H1 (cell line): ENCODE measurements around the gene BBLN. TPM values are rescaled to one million over a fixed set of nuclear protein-coding genes. Genes with fewer than 3 reads are reported as not detected.
A peak's percentile ranks its signal among the peaks of the same experiment; 100 is the strongest.

ENCODE experiments used
- CTCF ChIA-PET: fragments of 300-600 bp; sonication (Branson Sonifier 250); formaldehyde crosslinking; loops from one replicate; lab custom pipeline; 2021; ENCODE audit not compliant: partially characterized antibody; lab: Charles Lee
- POLR2A ChIA-PET: fragments of 300-600 bp; sonication (Branson Sonifier 250); formaldehyde crosslinking; loops from one replicate; lab custom pipeline; 2021; ENCODE audit warnings: inconsistent platforms; ENCODE audit not compliant: partially characterized antibody; lab: Charles Lee
- DNase-seq, 2 experiments: peaks; one replicate each; pipeline versions ENCODE4 v3.0.0 to v3.0.0-alpha.2; 2010 to 2022; ENCODE audit warnings: low spot score in 2 of 2, low read depth in 1 of 2, mixed read lengths in 1 of 2
- FAIRE-seq: peaks from 2 replicates; lab custom pipeline; 2011; peaks lifted over from hg19 to GRCh38; lab: Jason Lieb, UNC
- H2AFZ ChIP-seq: 2 replicates; pipeline ENCODE4 v1.8.1; 2012; ENCODE audit warnings: low read length, inconsistent platforms
- H2AK5ac ChIP-seq: 2 replicates; pipeline ENCODE4 v1.6.1; 2013; ENCODE audit warnings: low read depth, low read length
- H2BK120ac ChIP-seq: replicated peaks from 2 replicates; pipeline ENCODE3; 2013; ENCODE audit warnings: low read depth, low read length, inconsistent platforms
- H2BK12ac ChIP-seq: 2 replicates; pipeline ENCODE4 v1.6.1; 2013; ENCODE audit warnings: low read depth, low read length
- H2BK15ac ChIP-seq: 2 replicates; pipeline ENCODE4 v1.6.1; 2013; ENCODE audit warnings: low read length
- H2BK20ac ChIP-seq: 2 replicates; pipeline ENCODE4 v1.6.1; 2013; ENCODE audit warnings: low read length
- H2BK5ac ChIP-seq: 2 replicates; pipeline ENCODE4 v1.6.1; 2013; ENCODE audit warnings: low read depth, low read length
- H3K14ac ChIP-seq: 2 replicates; pipeline ENCODE4 v1.6.1; 2013; ENCODE audit warnings: inconsistent platforms; ENCODE audit not compliant: insufficient read length
- H3K18ac ChIP-seq: 2 replicates; pipeline ENCODE4 v1.6.1; 2013; ENCODE audit warnings: low read length; ENCODE audit errors: extremely low read depth
- H3K23ac ChIP-seq: 2 replicates; pipeline ENCODE4 v1.6.1; 2013; ENCODE audit warnings: inconsistent platforms; ENCODE audit not compliant: insufficient read length
- H3K23me2 ChIP-seq: 2 replicates; pipeline ENCODE4 v1.6.1; 2013; ENCODE audit warnings: low read depth, low read length
- H3K27ac ChIP-seq: 2 replicates; pipeline ENCODE4 v1.6.1; 2011; ENCODE audit warnings: low read depth, low read length, inconsistent platforms
- H3K27me3 ChIP-seq, 4 experiments: replicated peaks in 1 of 4; 1 replicate in 1 of 4; 2 replicates in 3 of 4; pipeline versions ENCODE4 v1.6.1 to v1.8.1; 2011 to 2013; ENCODE audit warnings: low read length in 3 of 4, mild to moderate bottlenecking in 3 of 4, inconsistent platforms in 2 of 4, mixed read lengths in 2 of 4, moderate library complexity in 1 of 4; ENCODE audit not compliant: control insufficient read depth in 3 of 4, insufficient read depth in 3 of 4; ENCODE audit errors: extremely low read depth in 1 of 4
- H3K36me3 ChIP-seq, 4 experiments: 2 replicates each; pipeline versions ENCODE4 v1.6.1 to v1.8.1; 2011 to 2013; ENCODE audit warnings: mild to moderate bottlenecking in 4 of 4, low read length in 3 of 4, moderate library complexity in 2 of 4, control low read depth in 1 of 4, inconsistent platforms in 1 of 4; ENCODE audit not compliant: insufficient read depth in 4 of 4, control insufficient read depth in 2 of 4
- H3K4ac ChIP-seq: replicated peaks from 2 replicates; pipeline ENCODE3; 2013; ENCODE audit warnings: low read length, low read depth, mixed read lengths, inconsistent platforms; ENCODE audit not compliant: insufficient read length
- H3K4me1 ChIP-seq, 4 experiments: replicated peaks in 1 of 4; 1 replicate in 1 of 4; 2 replicates in 3 of 4; pipeline versions ENCODE4 v1.6.1 to v1.8.1; 2011 to 2013; ENCODE audit warnings: low read length in 3 of 4, inconsistent platforms in 2 of 4, mixed read lengths in 1 of 4; ENCODE audit not compliant: insufficient read depth in 4 of 4, control insufficient read depth in 3 of 4
- H3K4me2 ChIP-seq, 2 experiments: 2 replicates each; pipeline versions ENCODE4 v1.6.1 to v1.8.1; 2011 to 2013; ENCODE audit warnings: low read depth in 2 of 2, low read length in 2 of 2, control low read depth in 1 of 2, inconsistent platforms in 1 of 2, mild to moderate bottlenecking in 1 of 2; ENCODE audit not compliant: insufficient read depth in 1 of 2
- H3K4me3 ChIP-seq, 4 experiments: fragments of 200-600, 300-600 bp in 1 of 4; sonication (generic), shearing (Covaris generic), sonication (Bioruptor Twin) in 1 of 4; 2 replicates each; pipeline versions ENCODE4 v1.5.1 to v1.8.1; 2011 to 2016; ENCODE audit warnings: low read length in 4 of 4, low read depth in 3 of 4, control low read depth in 2 of 4, inconsistent platforms in 2 of 4, mild to moderate bottlenecking in 2 of 4, mixed read lengths in 1 of 4, moderate library complexity in 1 of 4; ENCODE audit not compliant: insufficient read depth in 2 of 4; ENCODE audit errors: extremely low read depth in 1 of 4
- H3K56ac ChIP-seq: replicated peaks from 2 replicates; pipeline ENCODE3; 2013; ENCODE audit warnings: low read depth, mild to moderate bottlenecking, mixed read lengths, low read length, inconsistent platforms; ENCODE audit not compliant: insufficient read length
- H3K79me1 ChIP-seq: 2 replicates; pipeline ENCODE4 v1.6.1; 2013; ENCODE audit warnings: low read depth, low read length, control low read depth
- H3K79me2 ChIP-seq, 2 experiments: 2 replicates each; pipeline versions ENCODE4 v1.6.1 to v1.8.1; 2012 to 2013; ENCODE audit warnings: low read length in 2 of 2, mild to moderate bottlenecking in 2 of 2, inconsistent platforms in 1 of 2; ENCODE audit not compliant: insufficient read depth in 2 of 2, control insufficient read depth in 1 of 2
- H3K9ac ChIP-seq, 4 experiments: replicated peaks in 1 of 4; 1 replicate in 1 of 4; 2 replicates in 3 of 4; pipeline versions ENCODE4 v1.6.1 to v1.8.1; 2011 to 2013; ENCODE audit warnings: low read depth in 3 of 4, low read length in 3 of 4, control low read depth in 2 of 4, mild to moderate bottlenecking in 2 of 4, moderate library complexity in 2 of 4, inconsistent platforms in 1 of 4; ENCODE audit errors: extremely low read depth in 1 of 4
- H3K9me3 ChIP-seq, 2 experiments: 2 replicates each; pipeline versions ENCODE4 v1.6.1 to v1.8.1; 2012 to 2013; ENCODE audit warnings: mild to moderate bottlenecking in 2 of 2, moderate library complexity in 2 of 2, control low read depth in 1 of 2, inconsistent platforms in 1 of 2, low read depth in 1 of 2, low read length in 1 of 2, mixed read lengths in 1 of 2; ENCODE audit not compliant: insufficient read depth in 2 of 2
- H4K20me1 ChIP-seq, 2 experiments: replicated peaks in 1 of 2; 2 replicates each; pipeline versions ENCODE3 to v1.8.1; 2011 to 2013; ENCODE audit warnings: inconsistent platforms in 2 of 2, low read length in 2 of 2, mild to moderate bottlenecking in 1 of 2; ENCODE audit not compliant: insufficient read depth in 2 of 2, control insufficient read depth in 1 of 2
- H4K5ac ChIP-seq: 2 replicates; pipeline ENCODE4 v1.6.1; 2013; ENCODE audit warnings: low read length, low read depth, mixed read lengths, inconsistent platforms; ENCODE audit not compliant: insufficient read length
- H4K8ac ChIP-seq: 2 replicates; pipeline ENCODE4 v1.8.0; 2013; ENCODE audit warnings: mild to moderate bottlenecking, moderate library complexity, low read length, inconsistent platforms; ENCODE audit not compliant: insufficient read depth; ENCODE audit errors: extremely low read depth
- H4K91ac ChIP-seq: replicated peaks from 2 replicates; pipeline ENCODE3; 2013; ENCODE audit warnings: low read length, mixed read lengths, inconsistent platforms; ENCODE audit not compliant: insufficient read length
- BCL11A ChIP-seq, 2 experiments: IDR thresholded peaks; one replicate each; pipeline ENCODE4 v1.6.1; 2011; ENCODE audit warnings: low read depth in 2 of 2, low read length in 2 of 2, mild to moderate bottlenecking in 2 of 2
- CHD1 ChIP-seq: IDR thresholded peaks from 2 replicates; pipeline ENCODE4 v1.6.1; 2012; ENCODE audit warnings: low read depth, low read length, improper control_type of control experiment
- CHD2 ChIP-seq: IDR thresholded peaks from 2 replicates; pipeline ENCODE4 v1.6.1; 2012; ENCODE audit warnings: low read length, improper control_type of control experiment
- HDAC6 ChIP-seq: IDR thresholded peaks from one replicate; pipeline ENCODE4 v1.7.1; 2012; ENCODE audit warnings: low read depth, mild to moderate bottlenecking, inconsistent platforms, low read length, moderate library complexity
- KDM4A ChIP-seq: IDR thresholded peaks from one replicate; pipeline ENCODE4 v1.7.1; 2012; ENCODE audit warnings: low read depth, mild to moderate bottlenecking, moderate library complexity, low read length, inconsistent platforms; ENCODE audit not compliant: severe bottlenecking
- MAFK ChIP-seq: IDR thresholded peaks from 2 replicates; pipeline ENCODE4 v1.6.1; 2012; ENCODE audit warnings: low read depth, mild to moderate bottlenecking, improper control_type of control experiment, low read length
- NANOG ChIP-seq: IDR thresholded peaks from 2 replicates; pipeline ENCODE4 v1.6.1; 2011; ENCODE audit warnings: low read length, low read depth, mild to moderate bottlenecking, inconsistent platforms; ENCODE audit not compliant: insufficient read depth, poor library complexity, severe bottlenecking
- POU5F1 ChIP-seq: IDR thresholded peaks from 2 replicates; pipeline ENCODE4 v1.6.1; 2011; ENCODE audit warnings: low read depth, mild to moderate bottlenecking, low read length, moderate library complexity
- SP1 ChIP-seq: IDR thresholded peaks from 2 replicates; pipeline ENCODE4 v1.6.1; 2011; ENCODE audit warnings: low read depth, low read length
- SP4 ChIP-seq: IDR thresholded peaks from 2 replicates; pipeline ENCODE4 v1.6.1; 2012; ENCODE audit warnings: low read length, inconsistent platforms
- SRF ChIP-seq: IDR thresholded peaks from 2 replicates; pipeline ENCODE4 v1.6.1; 2011; ENCODE audit warnings: mild to moderate bottlenecking, low read depth, low read length, moderate library complexity
- TCF12 ChIP-seq: IDR thresholded peaks from 2 replicates; pipeline ENCODE4 v1.6.1; 2011; ENCODE audit warnings: low read depth, mild to moderate bottlenecking, low read length
- WGBS, 2 experiments: shearing (Covaris generic) in 1 of 2; methylation state at CpG; one replicate each; pipeline versions ENCODE4 v1.1.6 to v1.1.7; 2013 to 2015; ENCODE audit warnings: low lambda C conversion rate in 2 of 2, mixed read lengths in 2 of 2, inconsistent platforms in 1 of 2, low coverage in 1 of 2, missing lambda C conversion rate in 1 of 2; ENCODE audit not compliant: insufficient replicate concordance in 2 of 2, insufficient coverage in 1 of 2, insufficient read length in 1 of 2; ENCODE audit errors: extremely low coverage in 1 of 2, missing lambda C conversion rate in 1 of 2; 5-methylcytosine and 5-hydroxymethylcytosine counted together
- polyA plus RNA-seq, 7 experiments: library from polyadenylated mRNA; depleted of rRNA in 3 of 7; stranded (reverse) in 5 of 7; unstranded in 2 of 7; fragments of >200 nt in 5 of 7; fragments of 200-250 nt in 2 of 7; gene quantifications; 1 replicate in 5 of 7; 2 replicates in 1 of 7; 4 replicates in 1 of 7; pipeline versions ENCODE4 v1.2.1 to v1.2.3, GENCODE V29; 2011 to 2013; ENCODE audit warnings: missing spikeins in 2 of 7, mixed read lengths in 2 of 7
- total RNA-seq: library from RNA; stranded (reverse); fragmentation: NEBNext Ultra II Directional; extraction: Animal tissue kit (Norgen Biotek cat#: 25700); gene quantifications from 2 replicates; pipeline ENCODE4 v1.2.1, GENCODE V29; 2021

The BBLN gene
- total and polyA plus RNA-seq, 2 of the 8 experiments (the other 6 are each of a cell fraction or from before 2014, with no cell fraction given): 63.1 to 164 TPM

DNA sequence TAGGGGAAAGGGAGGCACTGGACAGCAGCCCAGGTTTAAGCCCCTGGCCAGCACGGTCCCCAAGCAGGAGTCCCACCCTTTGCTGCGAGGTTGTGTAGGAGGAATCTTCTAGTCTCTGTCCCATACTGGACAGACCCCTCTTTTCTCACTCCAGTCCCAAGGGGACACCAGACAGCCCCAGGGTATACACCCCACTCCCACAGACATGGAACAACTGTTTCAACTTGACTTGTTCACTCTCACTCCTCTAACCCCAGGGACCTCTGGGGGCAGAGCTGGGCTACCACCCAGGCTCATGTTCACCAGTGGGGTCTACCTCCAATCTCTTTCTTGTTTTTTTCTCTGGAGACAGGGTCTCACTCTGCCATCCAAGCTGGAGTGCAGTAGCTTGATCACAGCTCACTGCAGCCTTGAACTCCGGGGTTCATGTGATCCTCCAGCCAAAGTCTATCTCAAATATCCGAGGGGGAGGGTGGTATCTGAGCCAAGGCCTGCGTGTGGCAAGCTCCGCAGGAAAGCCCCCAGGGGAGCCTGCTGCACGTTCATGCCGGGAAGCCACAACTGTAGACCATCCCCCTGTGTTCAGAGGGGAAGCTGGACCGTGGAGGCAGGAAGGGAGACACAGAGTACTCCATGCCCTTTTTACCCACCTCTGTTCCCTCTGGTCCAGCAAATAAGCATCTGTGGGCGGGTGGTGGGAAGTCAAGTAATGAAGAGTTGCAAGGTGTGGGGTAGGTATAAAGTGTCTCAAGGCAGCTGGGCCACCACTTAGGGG, 34.3 kb upstream of the BBLN start:
- Histone ChIP-seq H3K18ac (no peak overlapping the region), H3K4ac (peak overlapping the region; percentile 57), H2AK5ac (no peak overlapping the region), H3K9me3 (peaks cover 0 to 4% of the 10 kb centered on the region in 2 experiments; a peak in 1 of 4 replicates), H2BK120ac (no peak overlapping the region), H2BK15ac (no peak overlapping the region), H3K23me2 (peaks cover 6% of the 10 kb centered on the region; the same call in 1 of the 2 replicates), H4K20me1 (peaks cover 0 to 16% of the 10 kb centered on the region in 2 experiments), H4K5ac (no peak overlapping the region), H3K36me3 (peaks cover 2 to 24% (median 8%) of the 10 kb centered on the region in 4 experiments; a peak in 4 of 8 replicates), H2BK5ac (no peak overlapping the region), H3K14ac (no peak overlapping the region), H2BK20ac (no peak overlapping the region), H3K9ac (no peak overlapping the region), H3K4me1 (peaks cover 0 to 6% (median 3%) of the 10 kb centered on the region in 4 experiments; a peak in 4 of 7 replicates), H4K8ac (no peak overlapping the region), H3K23ac (no peak overlapping the region), H3K79me1 (peaks cover 4% of the 10 kb centered on the region; the same call in 1 of the 2 replicates), H4K91ac (no peak overlapping the region), H3K27me3 (peaks cover 0 to 8% (median 7%) of the 10 kb centered on the region in 4 experiments; a peak in 5 of 7 replicates), H3K27ac (no peak overlapping the region), H3K56ac (no peak overlapping the region), H2AFZ (no peak overlapping the region), H3K4me2 (peak overlapping the region; percentile 16 to 82; a peak in 3 of 4 replicates), H3K79me2 (peaks cover 0 to 20% of the 10 kb centered on the region in 2 experiments; a peak in 1 of 4 replicates), H2BK12ac (no peak overlapping the region), H3K4me3 (peak overlapping the region in 1 of 4 experiments; percentile 87; a peak in 1 of 8 replicates)
- FAIRE-seq: no peak
- WGBS, 2 experiments: 86% methylated on average over 10 of the region's 10 CpGs; no CpG with 5 or more reads in 1 of the 2 experiments
- CTCF ChIA-PET: interaction anchor here (0.6 to 9.9 kb wide), 34 partner anchors 9 to 285 kb away, joined by 3 to 74 read pairs (median 4); partner anchors contain the start of genes CIZ1, DNM1, LCN2 and NAIF1
- DNase-seq: no peak
- POLR2A ChIA-PET: interaction anchor here (0.6 to 3.4 kb wide), 7 partner anchors 11 to 34 kb away, joined by 3 to 15 read pairs (median 5); partner anchors contain the start of gene BBLN
- TF ChIP-seq CHD2 (no peak), SP1 (no peak), SRF (no peak), POU5F1 (no peak), TCF12 (no peak), SP4 (no peak), KDM4A (no peak), HDAC6 (no peak), NANOG (no peak), CHD1 (no peak), MAFK (no peak), BCL11A (IDR thresholded peaks at IDR 0.05; ENCODE audit: low read depth in 2 of 2, low read length in 2 of 2) (no peak)
